ENCODE data around the gene SIDT1.
"Not testable (repeated sequence)": the region's sequence is repeated elsewhere in the genome, so short reads cannot be mapped to it uniquely, and the experiment has no call there.

The SIDT1 gene

GRCh38 chr3:113600418-113601182, 68.2 kb downstream of the SIDT1 start:
- no peak for DNase-seq

- DNase-seq: no peak
These were observed 68.9 kb downstream of the SIDT1 start for GRCh38 chr3:113601240-113601639.

GRCh38 chr3:113602256-113602655, 69.9 kb downstream of the SIDT1 start:
- DNase-seq: no peak

GRCh38 chr3:113602836-113603235, 70.5 kb downstream of the SIDT1 start:
- no peak for DNase-seq

- no peak for DNase-seq
These were observed 74.3 kb downstream of the SIDT1 start for GRCh38 chr3:113606539-113607218.

- DNase-seq: no peak
These were observed 74.9 kb downstream of the SIDT1 start for GRCh38 chr3:113607219-113607596.

- no peak for DNase-seq
These were observed 82.0 kb downstream of the SIDT1 start for GRCh38 chr3:113614402-113614801.

- DNase-seq: no peak
These were observed 83.6 kb downstream of the SIDT1 start for GRCh38 chr3:113615976-113616375.

GRCh38 chr3:113617726-113618125, 85.4 kb downstream of the SIDT1 start:
- no peak for DNase-seq

GRCh38 chr3:113620091-113620490, 87.7 kb downstream of the SIDT1 start:
- no peak for DNase-seq

GRCh38 chr3:113623324-113623723, 91.0 kb downstream of the SIDT1 start:
- no peak for DNase-seq

- no peak for DNase-seq
These were observed 91.5 kb downstream of the SIDT1 start for GRCh38 chr3:113623811-113624210.

GRCh38 chr3:113625834-113626233, 93.5 kb downstream of the SIDT1 start:
- DNase-seq: no peak

GRCh38 chr3:113626503-113627371, 94.4 kb downstream of the SIDT1 start:
- no peak for DNase-seq

GRCh38 chr3:113628316-113628715, 96.0 kb downstream of the SIDT1 start:
- DNase-seq: no peak

GRCh38 chr3:113628788-113629187, 96.4 kb downstream of the SIDT1 start:
- DNase-seq: no peak

GRCh38 chr3:113629584-113630421, 97.4 kb downstream of the SIDT1 start:
- DNase-seq: no peak

- no peak for DNase-seq
These were observed 98.7 kb downstream of the SIDT1 start for GRCh38 chr3:113630956-113631542.

- DNase-seq: no peak
These were observed 99.2 kb downstream of the SIDT1 start for GRCh38 chr3:113631573-113631972.

GRCh38 chr3:113634782-113635474, 102.6 kb downstream of the SIDT1 start:
- DNase-seq: no peak

- not testable (repeated sequence) for DNase-seq
These were observed 103.7 kb downstream of the SIDT1 start for GRCh38 chr3:113636034-113636433.
